GM10847 (cell line): ENCODE data around the gene PEX14.

Source experiments
- POLR2A ChIP-seq: IDR thresholded peaks from 2 replicates; pipeline ENCODE4 v1.6.1; 2011; ENCODE audit not compliant: insufficient read length; ENCODE audit errors: extremely low read depth

The PEX14 gene

DNA sequence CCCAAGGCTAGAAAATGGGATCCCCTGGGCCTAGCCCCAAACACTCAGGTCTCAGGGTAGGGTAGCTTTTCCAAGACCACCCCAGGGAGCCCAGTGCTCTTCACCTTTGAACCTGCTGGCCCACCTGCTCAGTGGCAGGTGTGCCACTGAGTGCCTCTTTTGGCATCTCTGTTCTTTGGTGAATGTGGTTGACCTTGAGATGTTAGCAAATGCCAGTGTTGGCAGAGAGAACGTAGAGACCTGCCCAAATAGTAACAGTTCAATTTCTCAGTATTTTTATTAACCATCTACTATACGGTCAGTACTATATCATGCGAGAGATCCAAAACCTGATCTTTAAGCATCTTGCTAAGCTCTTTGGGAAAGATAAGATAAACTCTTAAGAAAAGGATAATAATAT is 128.2 kb downstream of the PEX14 start:
- no peak for TF ChIP-seq POLR2A

GRCh38 chr1:10604966-10605365 is 130.2 kb downstream of the PEX14 start:
- TF ChIP-seq POLR2A: no peak

GRCh38 chr1:10606064-10606463 is 131.3 kb downstream of the PEX14 start:
- TF ChIP-seq POLR2A: no peak

GRCh38 chr1:10607228-10607627 is 132.5 kb downstream of the PEX14 start:
- TF ChIP-seq POLR2A: no peak

GRCh38 chr1:10608690-10609089 is 133.9 kb downstream of the PEX14 start:
- TF ChIP-seq POLR2A: no peak

DNA sequence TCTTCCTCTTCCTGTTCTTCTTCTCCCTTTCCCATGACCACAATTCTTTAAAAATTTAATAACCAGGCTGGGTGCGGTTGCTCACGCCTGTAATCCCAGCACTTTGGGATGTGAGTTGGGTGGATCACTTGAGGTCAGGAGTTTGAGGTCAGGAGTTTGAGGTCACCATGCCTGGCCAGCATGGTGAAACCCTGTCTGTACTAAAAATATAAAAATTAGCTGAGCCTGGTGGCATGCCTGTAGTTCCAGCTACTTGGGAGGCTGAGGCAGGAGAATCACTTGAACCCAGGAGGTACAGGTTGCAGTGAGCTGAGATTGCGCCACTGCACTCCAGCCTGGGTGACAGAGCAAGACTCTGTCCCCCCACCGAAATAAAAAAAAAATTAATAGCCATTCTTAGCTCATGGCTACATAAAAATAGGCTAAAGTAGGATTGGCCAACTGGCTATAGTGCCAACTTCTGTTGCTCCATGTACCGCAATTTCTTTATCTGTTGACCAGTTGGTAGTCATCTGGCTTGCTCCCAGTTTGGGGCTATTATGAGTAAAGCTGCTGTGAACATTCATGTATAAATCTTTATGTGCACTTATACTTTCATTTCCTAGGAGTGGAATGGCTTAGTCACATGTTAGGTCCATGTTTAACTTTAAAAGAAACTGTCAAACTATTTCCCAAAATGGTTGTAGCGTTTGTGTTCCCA is 136.3 kb downstream of the PEX14 start:
- TF ChIP-seq POLR2A: no peak

DNA sequence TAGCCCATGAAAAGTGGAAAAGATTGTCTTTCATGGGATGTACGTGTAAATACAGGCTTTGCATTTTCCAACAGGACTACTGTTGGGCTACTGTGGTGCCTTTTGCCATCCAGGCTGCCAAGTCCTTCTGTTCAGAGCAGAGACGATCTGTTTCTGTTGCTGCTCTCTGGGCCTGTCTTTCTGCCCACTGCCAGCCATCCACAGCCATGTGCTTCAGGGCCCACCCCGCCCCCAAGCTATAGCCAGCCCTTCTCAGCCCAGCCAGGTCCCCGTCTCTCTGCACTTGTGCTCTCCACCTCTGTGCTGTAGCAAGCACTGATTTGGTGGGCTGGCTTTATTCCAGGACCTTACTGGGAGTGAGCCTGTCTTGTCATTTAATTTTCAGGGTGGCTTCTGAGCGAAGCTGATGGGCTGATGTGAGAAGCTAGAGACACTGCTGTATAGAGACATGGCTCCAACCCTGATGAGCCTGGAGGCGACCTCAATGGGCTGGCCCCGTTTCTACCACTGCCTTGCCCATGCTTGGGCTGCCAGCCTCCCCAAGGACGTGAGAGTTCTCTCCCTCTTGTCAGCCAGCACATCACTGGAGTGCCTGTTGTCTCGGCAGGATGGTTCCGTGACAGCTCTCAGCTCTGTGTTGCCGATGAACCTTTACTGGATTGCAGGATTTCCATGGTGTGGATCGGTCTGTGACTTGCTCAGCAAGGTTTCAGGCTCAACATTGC is 137.8 kb downstream of the PEX14 start:
- TF ChIP-seq POLR2A: no peak

GRCh38 chr1:10613340-10613739 is 138.6 kb downstream of the PEX14 start:
- TF ChIP-seq POLR2A: no peak

DNA sequence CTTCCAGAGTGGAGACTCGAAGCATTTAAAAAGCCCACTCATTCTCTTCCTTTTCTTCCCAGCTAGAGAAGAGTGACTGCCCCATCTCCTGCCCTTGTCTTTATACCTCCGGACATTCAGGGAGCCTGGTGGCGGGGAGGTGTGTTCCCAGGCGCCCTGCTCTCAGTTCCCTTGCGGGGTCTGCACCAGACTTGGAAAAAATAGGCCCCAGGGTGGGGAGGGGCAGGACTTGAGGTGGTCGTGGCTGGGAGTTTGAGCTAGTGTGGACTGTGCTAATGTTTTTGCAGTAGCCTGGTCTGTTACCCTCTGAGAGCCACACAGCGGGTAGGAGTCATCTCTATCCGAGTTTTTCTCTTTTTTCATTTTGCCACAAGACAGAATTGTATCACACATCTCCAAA is 139.1 kb downstream of the PEX14 start:
- TF ChIP-seq POLR2A: no peak

- TF ChIP-seq POLR2A: no peak
These were observed 139.9 kb downstream of the PEX14 start for GRCh38 chr1:10614377-10615225.

DNA sequence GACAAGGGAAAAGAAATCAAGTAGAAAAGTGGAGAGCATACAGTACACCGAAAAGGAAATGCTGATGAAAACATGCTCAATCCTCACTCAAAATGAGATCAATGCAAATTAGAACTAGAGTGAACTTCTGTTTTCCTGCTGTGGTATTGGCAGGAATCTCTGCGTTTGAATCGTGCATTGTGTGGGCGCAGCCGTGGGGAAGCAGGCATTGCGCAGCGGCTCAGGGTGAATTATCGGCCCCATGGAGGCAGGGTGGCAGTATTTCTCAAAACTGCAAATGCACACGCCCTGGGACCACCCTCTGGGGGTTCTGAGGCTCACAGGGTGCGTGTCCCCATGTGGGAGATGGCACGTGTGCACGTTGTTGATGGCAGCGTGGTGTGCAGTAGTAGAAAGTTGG is 140.6 kb downstream of the PEX14 start:
- no peak for TF ChIP-seq POLR2A

DNA sequence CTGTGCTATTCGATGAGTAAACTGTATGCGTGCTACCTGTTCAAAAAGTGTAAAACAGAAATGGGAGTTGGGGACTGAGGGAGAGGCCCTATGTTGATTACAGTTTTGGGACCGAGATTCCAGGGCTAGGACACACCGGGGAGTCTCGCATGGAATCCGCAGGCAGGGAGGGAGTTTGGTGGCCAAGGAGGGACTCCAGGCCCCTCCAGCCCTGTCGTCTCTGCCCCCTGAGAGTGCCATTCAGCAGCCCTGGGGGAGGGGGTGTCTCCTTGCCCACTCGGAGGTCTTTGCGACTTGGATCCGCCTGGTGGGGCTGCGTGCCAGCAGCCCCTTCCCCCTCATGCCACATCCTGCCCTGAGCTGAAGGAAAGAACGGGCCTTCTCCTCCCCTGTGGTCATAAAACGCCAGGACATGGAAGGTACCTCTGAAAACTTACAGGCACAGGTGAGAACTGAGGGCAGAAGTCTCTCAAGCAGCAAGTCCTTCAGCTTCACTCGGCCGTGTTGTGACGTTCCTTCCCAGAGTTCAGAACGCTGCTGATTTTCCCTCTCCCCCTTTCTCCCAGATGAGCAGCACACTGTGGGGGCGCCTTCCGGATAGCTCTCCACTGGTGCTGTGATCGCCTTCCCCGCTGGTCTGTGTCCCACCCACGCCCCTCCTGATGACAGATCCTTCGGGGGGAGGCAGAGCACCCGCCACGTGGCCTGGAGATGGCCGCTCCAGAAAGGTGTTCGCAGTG is 141.4 kb downstream of the PEX14 start:
- no peak for TF ChIP-seq POLR2A

DNA sequence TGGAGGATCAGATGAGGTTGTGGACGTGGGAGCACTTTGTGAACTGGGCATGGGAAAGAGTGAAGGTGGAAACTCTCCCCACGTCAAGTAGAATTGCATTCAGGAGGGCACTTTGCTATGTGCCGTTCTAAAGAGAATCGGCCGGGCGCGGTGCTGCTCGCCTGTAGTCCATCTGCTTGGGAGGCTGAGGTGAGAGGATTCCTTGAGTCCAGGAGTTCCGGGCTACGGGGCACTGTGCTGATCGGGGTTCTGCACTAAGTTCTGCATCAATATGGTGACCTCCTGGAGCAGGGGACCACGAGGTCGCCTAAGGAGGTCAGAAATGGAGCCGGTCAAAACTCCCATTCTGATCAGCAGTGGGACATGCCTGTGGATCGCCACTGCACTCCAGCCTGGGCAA is 141.9 kb downstream of the PEX14 start:
- TF ChIP-seq POLR2A: no peak

- TF ChIP-seq POLR2A: no peak
These were observed 142.6 kb downstream of the PEX14 start for GRCh38 chr1:10617318-10617717.
